MCF 10A (cell line): ENCODE data around the gene SERPINA12. TPM values are rescaled to one million over a fixed set of nuclear protein-coding genes. Genes with fewer than 3 reads are reported as not detected.

ENCODE experiments used
- BruUV-seq: library from RNA; stranded (reverse); fragments of 400-500 nt; replicated peaks from 2 replicates; lab custom pipeline; 2021; lab: Mats Ljungman, UMichigan
- CTCF ChIA-PET: fragments of 300-600 bp; sonication (Branson Sonifier 250); formaldehyde crosslinking; extraction: SDS; loops from one replicate; lab custom pipeline; 2021; ENCODE audit warnings: antibody characterized with exemption, inconsistent platforms; lab: Yijun Ruan, JAX
- POLR2A ChIA-PET: fragments of 300-600, 350-650 bp; sonication (Branson Sonifier 250); formaldehyde crosslinking; extraction: SDS; loops from one replicate; lab custom pipeline; 2020; ENCODE audit warnings: antibody characterized with exemption, inconsistent platforms; lab: Yijun Ruan, JAX
- DNase-seq: peaks from one replicate; pipeline ENCODE4 v3.0.0-alpha.2; 2018; ENCODE audit not compliant: unreplicated experiment
- H3K27ac Mint-ChIP-seq: one replicate; pipeline ENCODE4 v1.8.0; 2022; ENCODE audit warnings: mild to moderate bottlenecking, low read depth, mixed read lengths; ENCODE audit not compliant: unreplicated experiment
- H3K27me3 Mint-ChIP-seq: one replicate; pipeline ENCODE4 v1.8.0; 2022; ENCODE audit warnings: mixed read lengths; ENCODE audit not compliant: insufficient read depth, unreplicated experiment
- H3K36me3 Mint-ChIP-seq: one replicate; pipeline ENCODE4 v1.8.0; 2022; ENCODE audit warnings: mild to moderate bottlenecking, moderate library complexity, mixed read lengths; ENCODE audit not compliant: insufficient read depth, unreplicated experiment
- H3K4me1 Mint-ChIP-seq: one replicate; pipeline ENCODE4 v1.8.0; 2022; ENCODE audit warnings: mixed read lengths; ENCODE audit not compliant: insufficient read depth, unreplicated experiment
- H3K4me3 Mint-ChIP-seq: one replicate; pipeline ENCODE4 v1.8.0; 2022; ENCODE audit warnings: mild to moderate bottlenecking, moderate library complexity, mixed read lengths; ENCODE audit not compliant: unreplicated experiment
- H3K9me3 Mint-ChIP-seq: one replicate; pipeline ENCODE4 v1.8.0; 2022; ENCODE audit warnings: mixed read lengths; ENCODE audit not compliant: unreplicated experiment
- CTCF ChIP-seq: fragments of 200-600 bp; IDR thresholded peaks from one replicate; pipeline ENCODE4 v1.8.0; 2022; ENCODE audit warnings: antibody characterized with exemption, mild to moderate bottlenecking; ENCODE audit not compliant: unreplicated experiment
- intact Hi-C: fragments of 100-400 bp; cut with micrococcal nuclease; formaldehyde crosslinking; loops from 2 replicates; pipeline ENCODE4 v1.14.1; 2022
- total RNA-seq: library from RNA; stranded (reverse); gene quantifications from 2 replicates; pipeline ENCODE4 v1.2.3, GENCODE V29; 2022

The SERPINA12 gene
- total RNA-seq, 1 experiment from 2014 or later, result not detected

- Mint-ChIP-seq H3K27me3 (peaks cover 32% of the 10 kb centered on the region), H3K36me3 (no peaks in the 10 kb centered on the region), H3K4me3 (no peak overlapping the region), H3K9me3 (peaks cover 19% of the 10 kb centered on the region), H3K27ac (no peak overlapping the region), H3K4me1 (no peaks in the 10 kb centered on the region)
- TF ChIP-seq CTCF, result no peak
- intact Hi-C loops, result no loop called here
- CTCF ChIA-PET, result interaction anchor here (2.1 kb wide), 1 partner anchor 28 kb away, joined by 12 read pairs; no protein-coding TSS in a partner anchor
- DNase-seq, result no peak
- no TSS peak for BruUV-seq
- POLR2A ChIA-PET, result no interaction called here
Measured at GRCh38 chr14:94521375-94522114, 12.3 kb upstream of the SERPINA12 start.

- CTCF ChIA-PET, result interaction anchor here (0.6 kb wide), 1 partner anchor 39 kb away, joined by 5 read pairs; no protein-coding TSS in a partner anchor
- intact Hi-C loops, result no loop called here
- Mint-ChIP-seq H3K9me3 (peaks cover 18% of the 10 kb centered on the region), H3K4me3 (no peak overlapping the region), H3K27me3 (peaks cover 11% of the 10 kb centered on the region), H3K27ac (no peak overlapping the region), H3K36me3 (no peaks in the 10 kb centered on the region), H3K4me1 (no peaks in the 10 kb centered on the region)
- DNase-seq, result no peak
- TF ChIP-seq CTCF, result no peak
- BruUV-seq, result no TSS peak
- POLR2A ChIA-PET, result interaction anchor here (0.8 kb wide), 1 partner anchor 10 kb away, joined by 3 read pairs; no protein-coding TSS in a partner anchor
Measured at GRCh38 chr14:94517641-94518257, 8.5 kb upstream of the SERPINA12 start.

- Mint-ChIP-seq H3K4me1 (no peaks in the 10 kb centered on the region), H3K27ac (no peak overlapping the region), H3K36me3 (no peaks in the 10 kb centered on the region), H3K9me3 (peaks cover 18% of the 10 kb centered on the region), H3K4me3 (no peak overlapping the region), H3K27me3 (peaks cover 11% of the 10 kb centered on the region)
- peak; percentile 50 for DNase-seq
- ChIA-PET POLR2A (interaction anchor here (0.8 kb wide), 1 partner anchor 10 kb away, joined by 3 read pairs; no protein-coding TSS in a partner anchor), CTCF (interaction anchor here (0.8 kb wide), 1 partner anchor 8 kb away, joined by 3 read pairs; no protein-coding TSS in a partner anchor)
- intact Hi-C loops, result no loop called here
- no peak for TF ChIP-seq CTCF
- no TSS peak for BruUV-seq
Measured at GRCh38 chr14:94517248-94517640, 8.0 kb upstream of the SERPINA12 start.

- peaks cover 18% of the 10 kb centered on the region for H3K9me3 Mint-ChIP-seq
- no peak overlapping the region for H3K27ac Mint-ChIP-seq
- POLR2A ChIA-PET, result interaction anchor here (0.7 kb wide), 1 partner anchor 1540 kb away, joined by 4 read pairs; no protein-coding TSS in a partner anchor
- DNase-seq, result no peak
- TF ChIP-seq CTCF, result no peak
- no TSS peak for BruUV-seq
- CTCF ChIA-PET, result no interaction called here
- H3K4me3 Mint-ChIP-seq, result no peak overlapping the region
- H3K36me3 Mint-ChIP-seq, result no peaks in the 10 kb centered on the region
- peaks cover 11% of the 10 kb centered on the region for H3K27me3 Mint-ChIP-seq
- H3K4me1 Mint-ChIP-seq, result no peaks in the 10 kb centered on the region
- intact Hi-C loops, result no loop called here
Measured at GRCh38 chr14:94515856-94516255, 6.6 kb upstream of the SERPINA12 start.
